SK-N-SH treated with all-trans-retinoic acid at 6 μM for 48 hours (cell line): ENCODE measurements around the gene AEBP2.

Source experiments
- ATAC-seq: fragments of 200-7000 bp; cut with Tn5 transposase; 3 replicates; pipeline ENCODE4 v1.9.1; 2020; ENCODE audit warnings: mild to moderate bottlenecking, moderate library complexity
- ARNTL ChIP-seq: fragments of 450-650 bp; formaldehyde crosslinking; IDR thresholded peaks from 2 replicates; pipeline ENCODE4 v1.5.0; 2020; ENCODE audit warnings: low read depth, mild to moderate bottlenecking, moderate library complexity, borderline replicate concordance
- BACH2 ChIP-seq: fragments of 250-450 bp; sonication (Bioruptor Pico); IDR thresholded peaks from 2 replicates; pipeline ENCODE4 v1.9.0; 2021; ENCODE audit warnings: mild to moderate bottlenecking, borderline replicate concordance
- CSDC2 ChIP-seq: fragments of 250-450 bp; sonication (Bioruptor Pico); IDR thresholded peaks from 2 replicates; pipeline ENCODE4 v1.5.0; 2020; ENCODE audit warnings: mild to moderate bottlenecking, moderate library complexity
- CSRNP3 ChIP-seq: fragments of 250-450 bp; sonication (Bioruptor Pico); IDR thresholded peaks from 2 replicates; pipeline ENCODE4 v1.5.1; 2021; ENCODE audit warnings: mild to moderate bottlenecking, moderate library complexity
- ESRRG ChIP-seq: fragments of 250-450 bp; sonication (Bioruptor Pico); IDR thresholded peaks from 2 replicates; pipeline ENCODE4 v1.6.1; 2021; ENCODE audit warnings: mild to moderate bottlenecking
- GLIS3 ChIP-seq: fragments of 250-450 bp; sonication (Bioruptor Pico); IDR thresholded peaks from 2 replicates; pipeline ENCODE4 v1.5.0; 2020; ENCODE audit warnings: mild to moderate bottlenecking, moderate library complexity
- PATZ1 ChIP-seq: fragments of 250-450 bp; sonication (Bioruptor Pico); IDR thresholded peaks from 2 replicates; pipeline ENCODE4 v1.8.0; 2020; ENCODE audit warnings: mild to moderate bottlenecking, moderate library complexity, borderline replicate concordance
- PPARA ChIP-seq: fragments of 250-450 bp; sonication (Bioruptor Pico); IDR thresholded peaks from 2 replicates; pipeline ENCODE4 v1.5.0; 2020; ENCODE audit warnings: mild to moderate bottlenecking, borderline replicate concordance
- RARB ChIP-seq: fragments of 250-450 bp; sonication (Bioruptor Pico); IDR thresholded peaks from 2 replicates; pipeline ENCODE4 v1.8.0; 2021; ENCODE audit warnings: mild to moderate bottlenecking, moderate library complexity
- SNAI2 ChIP-seq: fragments of 250-450 bp; sonication (Bioruptor Pico); IDR thresholded peaks from 2 replicates; pipeline ENCODE4 v1.5.0; 2020; ENCODE audit warnings: mild to moderate bottlenecking, moderate library complexity
- TCF4 ChIP-seq: fragments of 250-450 bp; sonication (Bioruptor Pico); IDR thresholded peaks from 2 replicates; pipeline ENCODE4 v1.8.0; 2021; ENCODE audit warnings: mild to moderate bottlenecking, moderate library complexity, borderline replicate concordance
- TOX ChIP-seq: fragments of 250-450 bp; sonication (Bioruptor Pico); IDR thresholded peaks from 2 replicates; pipeline ENCODE4 v1.8.0; 2021; ENCODE audit warnings: mild to moderate bottlenecking, moderate library complexity, borderline replicate concordance
- TSHZ2 ChIP-seq: fragments of 250-450 bp; sonication (Bioruptor Pico); IDR thresholded peaks from 2 replicates; pipeline ENCODE4 v1.5.0; 2020; ENCODE audit warnings: mild to moderate bottlenecking, moderate library complexity
- ZC3H10 ChIP-seq: fragments of 250-450 bp; sonication (Bioruptor Pico); IDR thresholded peaks from 2 replicates; pipeline ENCODE4 v1.5.1; 2021; ENCODE audit warnings: mild to moderate bottlenecking, moderate library complexity
- ZFP3 ChIP-seq: fragments of 250-450 bp; sonication (Bioruptor Pico); IDR thresholded peaks from 2 replicates; pipeline ENCODE4 v1.5.0; 2020; ENCODE audit warnings: mild to moderate bottlenecking, moderate library complexity
- ZFP30 ChIP-seq: fragments of 450-650 bp; formaldehyde crosslinking; IDR thresholded peaks from 2 replicates; pipeline ENCODE4 v1.5.0; 2022; ENCODE audit warnings: mild to moderate bottlenecking, moderate library complexity
- ZNF565 ChIP-seq: fragments of 450-650 bp; formaldehyde crosslinking; conservative IDR thresholded peaks from 2 replicates; pipeline ENCODE4 v1.5.0; 2020; ENCODE audit warnings: low read depth, mild to moderate bottlenecking, moderate library complexity
- ZNF8 ChIP-seq: fragments of 450-650 bp; formaldehyde crosslinking; IDR thresholded peaks from 2 replicates; pipeline ENCODE4 v1.5.0; 2020; ENCODE audit warnings: mild to moderate bottlenecking, moderate library complexity
- TF ChIP-seq, protein P1 (sequence below): fragments of 250-450 bp; sonication (Bioruptor Pico); IDR thresholded peaks from 2 replicates; pipeline ENCODE4 v1.5.1; 2020; ENCODE audit warnings: low read depth, mild to moderate bottlenecking, moderate library complexity
- TF ChIP-seq, protein P2 (sequence below): fragments of 250-450 bp; sonication (Bioruptor Pico); IDR thresholded peaks from 2 replicates; pipeline ENCODE4 v1.8.0; 2021; ENCODE audit warnings: low read depth, mild to moderate bottlenecking, moderate library complexity, borderline replicate concordance

Gene AEBP2

DNA sequence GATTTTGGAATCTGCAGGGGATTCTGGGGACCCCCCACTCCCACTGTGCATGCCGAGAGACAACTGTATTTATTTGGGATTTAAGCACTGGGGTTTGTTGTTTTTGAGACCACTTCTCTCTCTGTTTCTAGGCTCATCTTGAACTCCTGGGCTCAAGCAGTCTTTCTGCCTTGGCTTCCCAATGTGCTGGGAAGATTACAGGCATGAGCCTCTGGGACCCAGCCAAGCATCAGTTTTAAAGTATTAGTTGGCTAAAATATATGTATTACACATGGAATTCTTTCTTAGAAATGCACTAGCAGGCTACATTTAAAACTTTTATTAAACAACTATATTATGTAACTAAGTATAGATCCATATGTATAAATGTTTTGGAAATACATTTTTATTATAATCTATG, 78.3 kb downstream of the AEBP2 start:
- ATAC-seq = 0 out of 3 replicates have a peak, but pooled peaks have one; percentile 24
- TF ChIP-seq PPARA (CRISPR knock-in tag) = no peak
- no peak for TF ChIP-seq BACH2 (CRISPR knock-in tag)

GRCh38 chr12:19518209-19518608, 78.9 kb downstream of the AEBP2 start:
- no peak for TF ChIP-seq TOX (CRISPR knock-in tag)
- TF ChIP-seq, protein P1, sequence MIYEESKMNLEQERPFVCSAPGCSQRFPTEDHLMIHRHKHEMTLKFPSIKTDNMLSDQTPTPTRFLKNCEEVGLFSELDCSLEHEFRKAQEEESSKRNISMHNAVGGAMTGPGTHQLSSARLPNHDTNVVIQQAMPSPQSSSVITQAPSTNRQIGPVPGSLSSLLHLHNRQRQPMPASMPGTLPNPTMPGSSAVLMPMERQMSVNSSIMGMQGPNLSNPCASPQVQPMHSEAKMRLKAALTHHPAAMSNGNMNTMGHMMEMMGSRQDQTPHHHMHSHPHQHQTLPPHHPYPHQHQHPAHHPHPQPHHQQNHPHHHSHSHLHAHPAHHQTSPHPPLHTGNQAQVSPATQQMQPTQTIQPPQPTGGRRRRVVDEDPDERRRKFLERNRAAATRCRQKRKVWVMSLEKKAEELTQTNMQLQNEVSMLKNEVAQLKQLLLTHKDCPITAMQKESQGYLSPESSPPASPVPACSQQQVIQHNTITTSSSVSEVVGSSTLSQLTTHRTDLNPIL (CRISPR knock-in tag) = no peak
- TF ChIP-seq ESRRG (CRISPR knock-in tag) = no peak
- TF ChIP-seq BACH2 (CRISPR knock-in tag) = no peak
- TF ChIP-seq ZNF8 (CRISPR knock-in tag) = no peak
- no peak for TF ChIP-seq TCF4 (CRISPR knock-in tag)
- ATAC-seq = no peak

DNA sequence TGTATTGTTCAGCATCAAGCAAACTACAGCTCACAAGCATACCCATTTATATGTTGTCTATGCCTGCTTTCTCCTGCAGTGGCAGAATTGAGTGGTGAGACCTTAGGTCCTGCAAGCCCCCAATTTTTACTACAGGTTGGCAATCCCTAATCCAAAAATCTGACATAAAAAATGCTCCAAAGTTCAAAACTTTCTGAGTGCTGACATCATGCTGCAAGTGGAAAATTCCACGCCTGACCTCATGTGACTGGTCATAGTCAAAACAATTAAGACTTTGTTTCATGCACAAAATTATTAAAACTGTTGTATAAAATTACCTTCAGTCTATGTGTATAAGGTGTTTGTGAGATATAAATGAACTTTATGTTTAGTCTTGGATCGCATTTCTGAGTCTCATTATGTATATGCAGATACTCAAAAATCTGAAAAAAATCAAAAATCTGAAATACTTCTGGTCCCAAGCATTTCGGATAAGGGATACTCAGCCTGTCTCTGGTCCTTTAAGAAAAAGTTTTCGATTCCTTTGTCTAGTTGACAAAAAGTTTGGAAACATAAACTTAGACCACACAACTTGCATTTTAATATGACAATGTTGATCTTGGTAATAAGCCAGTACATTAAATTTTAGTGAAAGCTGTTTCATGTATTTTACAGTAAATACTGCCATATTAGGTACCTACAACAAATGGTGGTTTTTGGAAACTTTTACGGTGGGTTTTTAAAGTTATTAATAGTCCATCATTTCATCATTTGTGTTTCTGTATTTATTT, 81.5 kb downstream of the AEBP2 start:
- no peak for TF ChIP-seq ARNTL (CRISPR knock-in tag)
- TF ChIP-seq SNAI2 (CRISPR knock-in tag) = no peak
- TF ChIP-seq CSRNP3 (CRISPR knock-in tag) = no peak
- TF ChIP-seq, protein P2, sequence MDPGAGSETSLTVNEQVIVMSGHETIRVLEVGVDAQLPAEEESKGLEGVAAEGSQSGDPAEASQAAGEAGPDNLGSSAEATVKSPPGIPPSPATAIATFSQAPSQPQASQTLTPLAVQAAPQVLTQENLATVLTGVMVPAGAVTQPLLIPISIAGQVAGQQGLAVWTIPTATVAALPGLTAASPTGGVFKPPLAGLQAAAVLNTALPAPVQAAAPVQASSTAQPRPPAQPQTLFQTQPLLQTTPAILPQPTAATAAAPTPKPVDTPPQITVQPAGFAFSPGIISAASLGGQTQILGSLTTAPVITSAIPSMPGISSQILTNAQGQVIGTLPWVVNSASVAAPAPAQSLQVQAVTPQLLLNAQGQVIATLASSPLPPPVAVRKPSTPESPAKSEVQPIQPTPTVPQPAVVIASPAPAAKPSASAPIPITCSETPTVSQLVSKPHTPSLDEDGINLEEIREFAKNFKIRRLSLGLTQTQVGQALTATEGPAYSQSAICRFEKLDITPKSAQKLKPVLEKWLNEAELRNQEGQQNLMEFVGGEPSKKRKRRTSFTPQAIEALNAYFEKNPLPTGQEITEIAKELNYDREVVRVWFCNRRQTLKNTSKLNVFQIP (CRISPR knock-in tag) = no peak
- no peak for TF ChIP-seq ZNF8 (CRISPR knock-in tag)
- no peak for TF ChIP-seq RARB (CRISPR knock-in tag)
- no peak for TF ChIP-seq ZFP30 (CRISPR knock-in tag)
- TF ChIP-seq ZNF565 (CRISPR knock-in tag) = no peak
- no peak for TF ChIP-seq TCF4 (CRISPR knock-in tag)
- TF ChIP-seq TSHZ2 (CRISPR knock-in tag) = no peak
- no peak for TF ChIP-seq ZC3H10
- TF ChIP-seq, protein P1 (CRISPR knock-in tag) = no peak
- no peak for TF ChIP-seq ESRRG (CRISPR knock-in tag)
- TF ChIP-seq BACH2 (CRISPR knock-in tag) = no peak
- no peak for TF ChIP-seq ZFP3 (CRISPR knock-in tag)
- TF ChIP-seq PATZ1 (CRISPR knock-in tag) = no peak
- no peak for TF ChIP-seq TOX (CRISPR knock-in tag)
- TF ChIP-seq GLIS3 (CRISPR knock-in tag) = no peak
- TF ChIP-seq PPARA (CRISPR knock-in tag) = no peak
- no peak for TF ChIP-seq CSDC2 (CRISPR knock-in tag)
- ATAC-seq = no peak
